ENCODE results near the gene KLK14. TPM values are rescaled to one million over a fixed set of nuclear protein-coding genes. Genes with fewer than 3 reads are reported as not detected.

Gene KLK14
- polyA plus RNA-seq, 1 donor from 2014 or later, result not detected

DNA sequence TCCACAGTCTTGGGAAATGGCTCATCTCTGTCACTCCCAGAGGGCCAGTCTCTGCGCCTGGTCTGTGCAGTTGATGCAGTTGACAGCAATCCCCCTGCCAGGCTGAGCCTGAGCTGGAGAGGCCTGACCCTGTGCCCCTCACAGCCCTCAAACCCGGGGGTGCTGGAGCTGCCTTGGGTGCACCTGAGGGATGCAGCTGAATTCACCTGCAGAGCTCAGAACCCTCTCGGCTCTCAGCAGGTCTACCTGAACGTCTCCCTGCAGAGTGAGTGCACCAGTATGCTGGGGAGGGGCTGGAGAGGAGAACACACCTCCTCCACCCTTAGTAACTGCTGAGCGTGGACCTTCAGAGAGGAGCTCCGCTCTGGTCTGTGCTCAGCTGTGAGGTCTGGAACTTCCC lies 44.3 kb upstream of the KLK14 start:
- Histone ChIP-seq H4K20me1 (ENCODE audit: insufficient read depth) (no peaks in the 10 kb centered on the region), H3K27ac (ENCODE audit: low read length) (no peak overlapping the region), H3K9me2 (ENCODE audit: insufficient read depth, low read length) (no peaks in the 10 kb centered on the region), H3K4me3 (ENCODE audit: low read length) (no peak overlapping the region), H2AFZ (ENCODE audit: low read depth, low read length) (no peak overlapping the region), H3K9me3 (ENCODE audit: low read length) (no peaks in the 10 kb centered on the region), H3F3A (ENCODE audit: insufficient read depth, low read length, poor library complexity, severe bottlenecking) (no peaks in the 10 kb centered on the region), H3K9ac (ENCODE audit: low read length) (no peak overlapping the region), H3K27me3 (ENCODE audit: insufficient read depth, low read depth, low read length) (no peaks in the 10 kb centered on the region), H3K36me3 (ENCODE audit: insufficient read depth, low read length) (no peaks in the 10 kb centered on the region), H3K79me2 (replicated peaks; ENCODE audit: insufficient read depth, low read length) (no peaks in the 10 kb centered on the region), H3K4me2 (ENCODE audit: low read length) (no peak overlapping the region)
- TF ChIP-seq, protein P1, sequence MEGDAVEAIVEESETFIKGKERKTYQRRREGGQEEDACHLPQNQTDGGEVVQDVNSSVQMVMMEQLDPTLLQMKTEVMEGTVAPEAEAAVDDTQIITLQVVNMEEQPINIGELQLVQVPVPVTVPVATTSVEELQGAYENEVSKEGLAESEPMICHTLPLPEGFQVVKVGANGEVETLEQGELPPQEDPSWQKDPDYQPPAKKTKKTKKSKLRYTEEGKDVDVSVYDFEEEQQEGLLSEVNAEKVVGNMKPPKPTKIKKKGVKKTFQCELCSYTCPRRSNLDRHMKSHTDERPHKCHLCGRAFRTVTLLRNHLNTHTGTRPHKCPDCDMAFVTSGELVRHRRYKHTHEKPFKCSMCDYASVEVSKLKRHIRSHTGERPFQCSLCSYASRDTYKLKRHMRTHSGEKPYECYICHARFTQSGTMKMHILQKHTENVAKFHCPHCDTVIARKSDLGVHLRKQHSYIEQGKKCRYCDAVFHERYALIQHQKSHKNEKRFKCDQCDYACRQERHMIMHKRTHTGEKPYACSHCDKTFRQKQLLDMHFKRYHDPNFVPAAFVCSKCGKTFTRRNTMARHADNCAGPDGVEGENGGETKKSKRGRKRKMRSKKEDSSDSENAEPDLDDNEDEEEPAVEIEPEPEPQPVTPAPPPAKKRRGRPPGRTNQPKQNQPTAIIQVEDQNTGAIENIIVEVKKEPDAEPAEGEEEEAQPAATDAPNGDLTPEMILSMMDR (IDR thresholded peaks at IDR 0.05; ENCODE audit: poor library complexity, severe bottlenecking), result no peak
- TF ChIP-seq RAD21 (conservative IDR thresholded peaks at IDR 0.05) (no peak), EP300 (conservative IDR thresholded peaks at IDR 0.05; ENCODE audit: poor library complexity, severe bottlenecking) (no peak), SMC3 (conservative IDR thresholded peaks at IDR 0.05; ENCODE audit: poor library complexity) (no peak), MXI1 (conservative IDR thresholded peaks at IDR 0.05; ENCODE audit: poor library complexity, severe bottlenecking) (no peak), TAF1 (IDR thresholded peaks at IDR 0.05; ENCODE audit: low read depth) (no peak), EZH2 (IDR thresholded peaks at IDR 0.05; ENCODE audit: borderline replicate concordance, insufficient read depth, low read length, poor library complexity, severe bottlenecking) (no peak), POLR2AphosphoS5 (IDR thresholded peaks at IDR 0.05) (no peak)
- TF ChIP-seq, protein P2, sequence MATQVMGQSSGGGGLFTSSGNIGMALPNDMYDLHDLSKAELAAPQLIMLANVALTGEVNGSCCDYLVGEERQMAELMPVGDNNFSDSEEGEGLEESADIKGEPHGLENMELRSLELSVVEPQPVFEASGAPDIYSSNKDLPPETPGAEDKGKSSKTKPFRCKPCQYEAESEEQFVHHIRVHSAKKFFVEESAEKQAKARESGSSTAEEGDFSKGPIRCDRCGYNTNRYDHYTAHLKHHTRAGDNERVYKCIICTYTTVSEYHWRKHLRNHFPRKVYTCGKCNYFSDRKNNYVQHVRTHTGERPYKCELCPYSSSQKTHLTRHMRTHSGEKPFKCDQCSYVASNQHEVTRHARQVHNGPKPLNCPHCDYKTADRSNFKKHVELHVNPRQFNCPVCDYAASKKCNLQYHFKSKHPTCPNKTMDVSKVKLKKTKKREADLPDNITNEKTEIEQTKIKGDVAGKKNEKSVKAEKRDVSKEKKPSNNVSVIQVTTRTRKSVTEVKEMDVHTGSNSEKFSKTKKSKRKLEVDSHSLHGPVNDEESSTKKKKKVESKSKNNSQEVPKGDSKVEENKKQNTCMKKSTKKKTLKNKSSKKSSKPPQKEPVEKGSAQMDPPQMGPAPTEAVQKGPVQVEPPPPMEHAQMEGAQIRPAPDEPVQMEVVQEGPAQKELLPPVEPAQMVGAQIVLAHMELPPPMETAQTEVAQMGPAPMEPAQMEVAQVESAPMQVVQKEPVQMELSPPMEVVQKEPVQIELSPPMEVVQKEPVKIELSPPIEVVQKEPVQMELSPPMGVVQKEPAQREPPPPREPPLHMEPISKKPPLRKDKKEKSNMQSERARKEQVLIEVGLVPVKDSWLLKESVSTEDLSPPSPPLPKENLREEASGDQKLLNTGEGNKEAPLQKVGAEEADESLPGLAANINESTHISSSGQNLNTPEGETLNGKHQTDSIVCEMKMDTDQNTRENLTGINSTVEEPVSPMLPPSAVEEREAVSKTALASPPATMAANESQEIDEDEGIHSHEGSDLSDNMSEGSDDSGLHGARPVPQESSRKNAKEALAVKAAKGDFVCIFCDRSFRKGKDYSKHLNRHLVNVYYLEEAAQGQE (IDR thresholded peaks at IDR 0.05; ENCODE audit: borderline replicate concordance), result no peak

DNA sequence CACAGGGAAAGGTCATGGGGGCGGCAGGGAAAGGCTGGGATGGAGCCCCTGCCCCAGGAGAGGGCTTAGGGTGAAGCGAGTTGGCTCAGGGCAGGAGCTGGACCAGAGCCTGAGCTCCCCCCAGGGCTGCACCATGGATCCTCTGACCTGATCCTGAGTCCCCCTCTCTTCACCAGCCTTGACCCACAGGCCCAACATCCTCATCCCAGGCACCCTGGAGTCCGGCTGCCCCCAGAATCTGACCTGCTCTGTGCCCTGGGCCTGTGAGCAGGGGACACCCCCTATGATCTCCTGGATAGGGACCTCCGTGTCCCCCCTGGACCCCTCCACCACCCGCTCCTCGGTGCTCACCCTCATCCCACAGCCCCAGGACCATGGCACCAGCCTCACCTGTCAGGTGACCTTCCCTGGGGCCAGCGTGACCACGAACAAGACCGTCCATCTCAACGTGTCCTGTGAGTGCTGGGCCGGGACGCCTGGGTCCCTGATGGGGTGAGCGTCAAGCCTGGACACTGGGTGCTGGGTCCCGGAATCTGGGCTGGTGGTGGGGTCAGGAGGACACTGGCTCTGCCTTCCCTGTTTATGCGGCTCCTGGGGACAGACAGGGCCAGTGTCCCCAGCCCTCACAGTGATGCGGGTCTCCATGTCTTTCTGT lies 42.9 kb upstream of the KLK14 start:
- Histone ChIP-seq H3K27me3 (ENCODE audit: insufficient read depth, low read depth, low read length) (no peaks in the 10 kb centered on the region), H4K20me1 (ENCODE audit: insufficient read depth) (no peaks in the 10 kb centered on the region), H3K4me2 (ENCODE audit: low read length) (no peak overlapping the region), H3K27ac (ENCODE audit: low read length) (no peak overlapping the region), H3K9me2 (ENCODE audit: insufficient read depth, low read length) (no peaks in the 10 kb centered on the region), H3K79me2 (replicated peaks; ENCODE audit: insufficient read depth, low read length) (no peaks in the 10 kb centered on the region), H3K36me3 (ENCODE audit: insufficient read depth, low read length) (no peaks in the 10 kb centered on the region), H3F3A (ENCODE audit: insufficient read depth, low read length, poor library complexity, severe bottlenecking) (no peaks in the 10 kb centered on the region), H3K9me3 (ENCODE audit: low read length) (no peaks in the 10 kb centered on the region), H3K4me3 (ENCODE audit: low read length) (no peak overlapping the region), H2AFZ (ENCODE audit: low read depth, low read length) (no peak overlapping the region), H3K9ac (ENCODE audit: low read length) (no peak overlapping the region)
- TF ChIP-seq, protein P1 (IDR thresholded peaks at IDR 0.05; ENCODE audit: poor library complexity, severe bottlenecking), result no peak
- TF ChIP-seq EP300 (conservative IDR thresholded peaks at IDR 0.05; ENCODE audit: poor library complexity, severe bottlenecking), result no peak
- TF ChIP-seq MXI1 (conservative IDR thresholded peaks at IDR 0.05; ENCODE audit: poor library complexity, severe bottlenecking), result no peak
- TF ChIP-seq TAF1 (IDR thresholded peaks at IDR 0.05; ENCODE audit: low read depth), result no peak
- TF ChIP-seq, protein P2 (IDR thresholded peaks at IDR 0.05; ENCODE audit: borderline replicate concordance), result no peak
- TF ChIP-seq POLR2AphosphoS5 (IDR thresholded peaks at IDR 0.05), result no peak
